ENCODE data around the gene AKR1B1. TPM values are rescaled to one million over a fixed set of nuclear protein-coding genes. Genes with fewer than 3 reads are reported as not detected.
A peak's percentile ranks its signal among the peaks of the same experiment; 100 is the strongest.

Gene AKR1B1
- total RNA-seq, 4 donors from 2014 or later: 17.8 to 47.5 (median 31.0) TPM

DNA sequence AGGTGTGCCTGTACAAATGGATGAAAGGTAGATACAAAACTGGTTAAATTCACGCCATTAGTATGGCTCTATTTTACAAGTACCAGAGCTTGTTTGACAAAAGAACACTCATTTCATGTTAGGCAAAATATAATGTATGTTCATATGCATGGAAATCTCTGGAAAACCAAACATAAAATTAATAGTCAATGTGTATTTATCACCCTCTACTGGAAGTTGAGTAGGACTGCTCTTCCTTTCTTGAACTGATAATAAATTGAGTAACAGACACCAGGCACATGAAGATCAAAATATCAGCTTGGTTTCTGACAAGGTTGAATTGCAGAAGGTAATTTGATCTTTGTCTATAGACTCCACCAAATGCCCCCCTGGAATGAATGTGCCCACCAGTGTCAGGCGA lies 19.8 kb upstream of the AKR1B1 start:
- Histone ChIP-seq H3K4me3 (no peak overlapping the region), H3K4me1 (peaks cover 0 to 39% (median 0%) of the 10 kb centered on the region in 3 donors), H3K36me3 (no peaks in the 10 kb centered on the region), H3K27me3 (no peaks in the 10 kb centered on the region), H3K27ac (no peak overlapping the region), H3K9me3 (no peaks in the 10 kb centered on the region)
- 78 to 90% methylated on average over 2 of the region's 2 CpGs for WGBS, 2 donors
- no peak for DNase-seq
- intact Hi-C loops (cut with DNase I): no loop called here
- no peak for TF ChIP-seq POLR2A (IDR thresholded peaks at IDR 0.05)
- TF ChIP-seq, protein P1, sequence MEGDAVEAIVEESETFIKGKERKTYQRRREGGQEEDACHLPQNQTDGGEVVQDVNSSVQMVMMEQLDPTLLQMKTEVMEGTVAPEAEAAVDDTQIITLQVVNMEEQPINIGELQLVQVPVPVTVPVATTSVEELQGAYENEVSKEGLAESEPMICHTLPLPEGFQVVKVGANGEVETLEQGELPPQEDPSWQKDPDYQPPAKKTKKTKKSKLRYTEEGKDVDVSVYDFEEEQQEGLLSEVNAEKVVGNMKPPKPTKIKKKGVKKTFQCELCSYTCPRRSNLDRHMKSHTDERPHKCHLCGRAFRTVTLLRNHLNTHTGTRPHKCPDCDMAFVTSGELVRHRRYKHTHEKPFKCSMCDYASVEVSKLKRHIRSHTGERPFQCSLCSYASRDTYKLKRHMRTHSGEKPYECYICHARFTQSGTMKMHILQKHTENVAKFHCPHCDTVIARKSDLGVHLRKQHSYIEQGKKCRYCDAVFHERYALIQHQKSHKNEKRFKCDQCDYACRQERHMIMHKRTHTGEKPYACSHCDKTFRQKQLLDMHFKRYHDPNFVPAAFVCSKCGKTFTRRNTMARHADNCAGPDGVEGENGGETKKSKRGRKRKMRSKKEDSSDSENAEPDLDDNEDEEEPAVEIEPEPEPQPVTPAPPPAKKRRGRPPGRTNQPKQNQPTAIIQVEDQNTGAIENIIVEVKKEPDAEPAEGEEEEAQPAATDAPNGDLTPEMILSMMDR (IDR thresholded peaks at IDR 0.05): no peak

DNA sequence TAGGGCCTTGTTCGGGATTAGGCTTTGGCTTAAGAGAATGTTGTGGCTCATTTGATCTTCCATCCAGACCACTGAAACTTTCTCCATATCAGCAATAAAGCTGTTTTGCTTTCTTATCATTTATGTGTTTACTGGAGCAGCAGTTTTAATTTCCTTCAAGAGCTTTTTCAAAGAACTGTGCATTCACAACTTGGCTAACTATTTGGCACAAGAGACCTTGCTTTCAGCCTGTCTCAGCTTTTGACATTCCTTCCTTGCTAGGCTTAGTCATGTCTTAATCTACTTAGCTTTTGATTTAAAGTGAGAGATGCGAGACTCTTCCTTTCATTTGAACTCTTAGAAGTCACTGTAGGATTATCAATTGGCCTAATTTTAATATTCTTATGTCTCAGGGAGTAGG lies 19.1 kb upstream of the AKR1B1 start:
- Histone ChIP-seq H3K4me3 (no peak overlapping the region), H3K27me3 (no peaks in the 10 kb centered on the region), H3K9me3 (no peaks in the 10 kb centered on the region), H3K27ac (no peak overlapping the region), H3K36me3 (no peaks in the 10 kb centered on the region), H3K4me1 (peaks cover 0 to 46% (median 6%) of the 10 kb centered on the region in 3 donors)
- TF ChIP-seq POLR2A (IDR thresholded peaks at IDR 0.05): no peak
- TF ChIP-seq, protein P1 (IDR thresholded peaks at IDR 0.05): no peak
- WGBS, 2 donors: 51 to 57% methylated on average over 2 of the region's 2 CpGs
- intact Hi-C loops (cut with DNase I): no loop called here
- DNase-seq: no peak

DNA sequence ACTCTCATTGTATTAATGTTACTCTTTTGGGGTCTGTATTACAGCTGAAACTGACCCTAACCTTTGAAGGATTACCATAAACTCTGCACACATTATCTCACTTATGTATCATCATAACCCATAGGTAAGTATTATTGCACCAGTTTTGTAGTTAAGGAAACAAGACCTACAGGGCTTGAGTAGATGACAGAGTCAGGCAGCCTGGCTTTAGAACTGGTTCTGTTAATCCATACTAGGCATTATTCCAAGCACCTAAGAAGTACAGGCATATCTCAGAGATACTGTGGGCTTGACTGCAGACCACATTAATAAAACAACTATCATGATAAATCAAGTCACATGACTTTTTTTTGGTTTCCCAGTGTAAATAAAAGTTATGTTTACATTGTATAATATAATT lies 17.1 kb upstream of the AKR1B1 start:
- no peak overlapping the region for H3K27ac ChIP-seq
- DNase-seq: no peak
- H3K4me3 ChIP-seq: no peak overlapping the region
- H3K9me3 ChIP-seq: no peaks in the 10 kb centered on the region
- no peaks in the 10 kb centered on the region for H3K27me3 ChIP-seq
- no peak for TF ChIP-seq POLR2A (IDR thresholded peaks at IDR 0.05)
- TF ChIP-seq, protein P1 (IDR thresholded peaks at IDR 0.05): no peak
- intact Hi-C loops (cut with DNase I): no loop called here
- H3K4me1 ChIP-seq: peaks cover 0 to 66% (median 6%) of the 10 kb centered on the region in 3 donors
- H3K36me3 ChIP-seq: no peaks in the 10 kb centered on the region

GRCh38 chr7:134474828-134475227 lies 15.9 kb upstream of the AKR1B1 start:
- intact Hi-C loops (cut with DNase I): no loop called here
- no peaks in the 10 kb centered on the region for H3K27me3 ChIP-seq
- 76 to 90% methylated on average over 1 of the region's 1 CpG for WGBS, 2 donors
- no peak overlapping the region for H3K4me3 ChIP-seq
- peaks cover 0 to 63% (median 6%) of the 10 kb centered on the region in 3 donors for H3K4me1 ChIP-seq
- no peak for DNase-seq
- H3K9me3 ChIP-seq: no peaks in the 10 kb centered on the region
- no peaks in the 10 kb centered on the region for H3K36me3 ChIP-seq
- peak overlapping the region in 1 of 4 donors; percentile 13 for H3K27ac ChIP-seq
- TF ChIP-seq, protein P1 (IDR thresholded peaks at IDR 0.05): no peak
- no peak for TF ChIP-seq POLR2A (IDR thresholded peaks at IDR 0.05)

DNA sequence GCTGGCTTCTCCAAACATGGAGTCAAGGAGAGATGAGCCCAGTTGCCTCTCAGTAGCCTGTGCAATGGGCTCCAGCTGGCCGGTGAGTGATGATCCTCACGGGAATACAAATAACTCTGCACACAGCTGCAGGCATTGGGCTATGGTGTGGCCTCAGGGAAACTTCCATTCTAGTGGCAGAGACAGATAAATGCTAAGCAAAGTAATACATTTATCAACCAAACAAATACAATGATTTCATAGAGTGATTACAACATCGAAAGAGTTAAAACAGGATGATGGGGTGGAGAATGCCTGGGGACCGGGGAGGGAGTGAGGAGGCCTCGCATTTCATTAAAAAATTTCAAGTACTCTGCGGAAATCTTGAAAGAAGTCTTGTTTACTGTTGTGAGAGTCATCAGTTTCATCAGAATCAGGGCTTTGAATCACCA lies 15.0 kb upstream of the AKR1B1 start:
- DNase-seq: no peak
- no peak for TF ChIP-seq POLR2A (IDR thresholded peaks at IDR 0.05)
- TF ChIP-seq, protein P1 (IDR thresholded peaks at IDR 0.05): no peak
- Histone ChIP-seq H3K4me1 (peaks cover 0 to 63% (median 6%) of the 10 kb centered on the region in 3 donors), H3K27me3 (no peaks in the 10 kb centered on the region), H3K27ac (peak overlapping the region in 1 of 4 donors; percentile 48), H3K9me3 (no peaks in the 10 kb centered on the region), H3K4me3 (no peak overlapping the region), H3K36me3 (no peaks in the 10 kb centered on the region)
- intact Hi-C loops (cut with DNase I): no loop called here
- WGBS, 2 donors: 51 to 61% methylated on average over 5 to 6 of the region's 6 CpGs

All from esophagus squamous epithelium (tissue), 5 donors.